MM.1S (cell line): ENCODE measurements around the gene TCF12.

Experiments
- DNase-seq: peaks from one replicate; pipeline ENCODE4 v3.0.0-alpha.2; 2015
- H2AFZ ChIP-seq: fragments of 300-600 bp; sonication (generic); 2 replicates; pipeline ENCODE4 v1.6.0; 2016; ENCODE audit warnings: antibody characterized with exemption, low read length
- H3F3A ChIP-seq: fragments of 300-600 bp; sonication (generic); 2 replicates; pipeline ENCODE4 v1.6.1; 2016; ENCODE audit warnings: mild to moderate bottlenecking, antibody characterized with exemption, low read length, moderate library complexity, mixed read lengths; ENCODE audit not compliant: insufficient read depth
- H3K27ac ChIP-seq: fragments of 300-600 bp; sonication (generic); 2 replicates; pipeline ENCODE4 v1.5.1; 2016; ENCODE audit warnings: mild to moderate bottlenecking, low read length
- H3K27me3 ChIP-seq: fragments of 300-600 bp; sonication (generic); replicated peaks from 2 replicates; pipeline ENCODE4 v1.6.0; 2016; ENCODE audit warnings: low read length; ENCODE audit not compliant: insufficient read depth
- H3K36me3 ChIP-seq: fragments of 300-600 bp; sonication (generic); replicated peaks from 2 replicates; pipeline ENCODE4 v1.6.1; 2016; ENCODE audit warnings: mild to moderate bottlenecking, low read length, mixed read lengths; ENCODE audit not compliant: insufficient read depth
- H3K4me1 ChIP-seq: fragments of 300-600 bp; sonication (generic); 2 replicates; pipeline ENCODE4 v1.6.1; 2016; ENCODE audit warnings: low read length, mixed read lengths
- H3K4me2 ChIP-seq: fragments of 300-600 bp; sonication (generic); 2 replicates; pipeline ENCODE4 v1.6.0; 2016; ENCODE audit warnings: low read depth, low read length
- H3K4me3 ChIP-seq: fragments of 300-600 bp; sonication (generic); 2 replicates; pipeline ENCODE4 v1.5.1; 2016; ENCODE audit warnings: low read length, mixed read lengths
- H3K79me2 ChIP-seq: fragments of 300-600 bp; sonication (generic); 2 replicates; pipeline ENCODE4 v1.6.1; 2016; ENCODE audit warnings: mixed run types, low read length, mixed read lengths
- H3K9ac ChIP-seq: fragments of 300-600 bp; sonication (generic); 2 replicates; pipeline ENCODE4 v1.6.1; 2016; ENCODE audit warnings: low read length, mixed read lengths
- H3K9me2 ChIP-seq: fragments of 300-600 bp; sonication (generic); replicated peaks from 2 replicates; pipeline ENCODE4 v1.6.1; 2016; ENCODE audit warnings: mild to moderate bottlenecking, low read length, mixed read lengths; ENCODE audit not compliant: insufficient read depth
- H3K9me3 ChIP-seq: fragments of 300-600 bp; sonication (generic); replicated peaks from 2 replicates; pipeline ENCODE4 v1.6.1; 2016; ENCODE audit warnings: mild to moderate bottlenecking, low read length, mixed read lengths; ENCODE audit not compliant: insufficient read depth
- H4K20me1 ChIP-seq: fragments of 300-600 bp; sonication (generic); 2 replicates; pipeline ENCODE4 v1.6.1; 2016; ENCODE audit warnings: mild to moderate bottlenecking, low read length, moderate library complexity, mixed read lengths; ENCODE audit not compliant: insufficient read depth
- EZH2 ChIP-seq: fragments of 300-600 bp; sonication (generic); optimal IDR thresholded peaks from 2 replicates; pipeline ENCODE3; 2017; ENCODE audit warnings: low read depth, mild to moderate bottlenecking, antibody characterized with exemption, low read length, mixed read lengths
- EZH2phosphoT487 ChIP-seq: fragments of 300-600 bp; sonication (generic); IDR thresholded peaks from 2 replicates; pipeline ENCODE4 v1.6.1; 2018; ENCODE audit warnings: antibody characterized with exemption, low read length
- TF ChIP-seq, protein P1 (sequence below): fragments of 300-600 bp; sonication (generic); IDR thresholded peaks from 2 replicates; pipeline ENCODE4 v1.5.1; 2016; ENCODE audit warnings: antibody characterized with exemption, low read length, mixed read lengths

The TCF12 gene

GRCh38 chr15:57091636-57092035, 173.2 kb downstream of the TCF12 start:
- no peak for TF ChIP-seq EZH2phosphoT487
- TF ChIP-seq, protein P1, sequence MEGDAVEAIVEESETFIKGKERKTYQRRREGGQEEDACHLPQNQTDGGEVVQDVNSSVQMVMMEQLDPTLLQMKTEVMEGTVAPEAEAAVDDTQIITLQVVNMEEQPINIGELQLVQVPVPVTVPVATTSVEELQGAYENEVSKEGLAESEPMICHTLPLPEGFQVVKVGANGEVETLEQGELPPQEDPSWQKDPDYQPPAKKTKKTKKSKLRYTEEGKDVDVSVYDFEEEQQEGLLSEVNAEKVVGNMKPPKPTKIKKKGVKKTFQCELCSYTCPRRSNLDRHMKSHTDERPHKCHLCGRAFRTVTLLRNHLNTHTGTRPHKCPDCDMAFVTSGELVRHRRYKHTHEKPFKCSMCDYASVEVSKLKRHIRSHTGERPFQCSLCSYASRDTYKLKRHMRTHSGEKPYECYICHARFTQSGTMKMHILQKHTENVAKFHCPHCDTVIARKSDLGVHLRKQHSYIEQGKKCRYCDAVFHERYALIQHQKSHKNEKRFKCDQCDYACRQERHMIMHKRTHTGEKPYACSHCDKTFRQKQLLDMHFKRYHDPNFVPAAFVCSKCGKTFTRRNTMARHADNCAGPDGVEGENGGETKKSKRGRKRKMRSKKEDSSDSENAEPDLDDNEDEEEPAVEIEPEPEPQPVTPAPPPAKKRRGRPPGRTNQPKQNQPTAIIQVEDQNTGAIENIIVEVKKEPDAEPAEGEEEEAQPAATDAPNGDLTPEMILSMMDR = no peak
- TF ChIP-seq EZH2 = no peak
- Histone ChIP-seq H3K36me3 (no peaks in the 10 kb centered on the region), H3K4me1 (no peaks in the 10 kb centered on the region), H3K27ac (no peak overlapping the region), H2AFZ (no peak overlapping the region), H3K9ac (no peak overlapping the region), H3K9me2 (no peaks in the 10 kb centered on the region), H3K27me3 (no peaks in the 10 kb centered on the region), H3K79me2 (no peaks in the 10 kb centered on the region), H4K20me1 (no peaks in the 10 kb centered on the region), H3F3A (0 out of 2 replicates have a peak, but pooled peaks cover 3% of the 10 kb centered on the region), H3K4me3 (no peak overlapping the region), H3K9me3 (no peaks in the 10 kb centered on the region), H3K4me2 (no peak overlapping the region)
- DNase-seq = no peak

GRCh38 chr15:57092252-57092651, 173.8 kb downstream of the TCF12 start:
- no peak overlapping the region for H3K4me3 ChIP-seq
- H4K20me1 ChIP-seq = no peaks in the 10 kb centered on the region
- H3K27ac ChIP-seq = no peak overlapping the region
- H2AFZ ChIP-seq = no peak overlapping the region
- H3K4me2 ChIP-seq = no peak overlapping the region
- H3K9ac ChIP-seq = no peak overlapping the region
- H3K9me2 ChIP-seq = no peaks in the 10 kb centered on the region
- H3K27me3 ChIP-seq = no peaks in the 10 kb centered on the region
- 0 out of 2 replicates have a peak, but pooled peaks cover 3% of the 10 kb centered on the region for H3F3A ChIP-seq
- TF ChIP-seq, protein P1 = no peak
- TF ChIP-seq EZH2 (no peak), EZH2phosphoT487 (no peak)
- no peaks in the 10 kb centered on the region for H3K79me2 ChIP-seq
- no peaks in the 10 kb centered on the region for H3K4me1 ChIP-seq
- DNase-seq = no peak
- no peaks in the 10 kb centered on the region for H3K36me3 ChIP-seq
- no peaks in the 10 kb centered on the region for H3K9me3 ChIP-seq

- Histone ChIP-seq H3K79me2 (no peaks in the 10 kb centered on the region), H3F3A (0 out of 2 replicates have a peak, but pooled peaks cover 3% of the 10 kb centered on the region), H3K27me3 (no peaks in the 10 kb centered on the region), H3K36me3 (no peaks in the 10 kb centered on the region), H3K4me1 (no peaks in the 10 kb centered on the region), H4K20me1 (no peaks in the 10 kb centered on the region), H3K4me3 (no peak overlapping the region), H3K9me2 (no peaks in the 10 kb centered on the region), H3K9ac (no peak overlapping the region), H3K27ac (no peak overlapping the region), H3K4me2 (no peak overlapping the region), H2AFZ (no peak overlapping the region), H3K9me3 (no peaks in the 10 kb centered on the region)
- no peak for DNase-seq
- TF ChIP-seq EZH2 (no peak), EZH2phosphoT487 (no peak)
- TF ChIP-seq, protein P1 = no peak
These were observed 176.1 kb downstream of the TCF12 start for GRCh38 chr15:57094321-57095257.
